Ishikawa (cell line): ENCODE results near the gene VASN.

ENCODE experiments used
- CEBPB ChIP-seq: IDR thresholded peaks from 2 replicates; pipeline ENCODE4 v1.6.1; 2012
- CREB1 ChIP-seq: IDR thresholded peaks from 2 replicates; pipeline ENCODE4 v1.6.1; 2012; ENCODE audit warnings: low read depth
- EGR1 ChIP-seq: IDR thresholded peaks from 2 replicates; pipeline ENCODE4 v1.6.1; 2012
- EP300 ChIP-seq: IDR thresholded peaks from 2 replicates; pipeline ENCODE4 v1.6.1; 2012; ENCODE audit warnings: borderline replicate concordance
- FOXM1 ChIP-seq: IDR thresholded peaks from 2 replicates; pipeline ENCODE4 v1.6.1; 2012; ENCODE audit warnings: low read depth, borderline replicate concordance
- MAX ChIP-seq: IDR thresholded peaks from 2 replicates; pipeline ENCODE4 v1.6.1; 2012
- NFIC ChIP-seq: IDR thresholded peaks from 2 replicates; pipeline ENCODE4 v1.6.1; 2012
- RAD21 ChIP-seq: IDR thresholded peaks from 2 replicates; pipeline ENCODE4 v1.6.1; 2012; ENCODE audit warnings: low read depth
- REST ChIP-seq: IDR thresholded peaks from 2 replicates; pipeline ENCODE4 v1.6.1; 2012; ENCODE audit warnings: low read depth, mild to moderate bottlenecking
- TAF1 ChIP-seq: IDR thresholded peaks from 2 replicates; pipeline ENCODE4 v1.6.1; 2012; ENCODE audit warnings: low read depth, mild to moderate bottlenecking
- TCF12 ChIP-seq: IDR thresholded peaks from 2 replicates; pipeline ENCODE4 v1.6.1; 2012; ENCODE audit warnings: low read depth
- TEAD4 ChIP-seq: IDR thresholded peaks from 2 replicates; pipeline ENCODE4 v1.6.1; 2012
- USF1 ChIP-seq: IDR thresholded peaks from 2 replicates; pipeline ENCODE4 v1.6.1; 2012
- YY1 ChIP-seq: IDR thresholded peaks from 2 replicates; pipeline ENCODE4 v1.6.1; 2012; ENCODE audit warnings: low read depth
- ZBTB7A ChIP-seq: IDR thresholded peaks from 2 replicates; pipeline ENCODE4 v1.6.1; 2012; ENCODE audit warnings: low read depth

Gene VASN

GRCh38 chr16:4378161-4378666, 6.6 kb downstream of the VASN start:
- TF ChIP-seq YY1 (no peak), TCF12 (0 out of 2 replicates have a peak, but pooled peaks have one; percentile 34)

GRCh38 chr16:4378999-4379690, 7.5 kb downstream of the VASN start:
- TF ChIP-seq EGR1 = no peak
- TF ChIP-seq CREB1 = no peak
- no peak for TF ChIP-seq MAX
- TF ChIP-seq TEAD4 = no peak
- no peak for TF ChIP-seq NFIC
- TF ChIP-seq REST = no peak
- no peak for TF ChIP-seq EP300
- no peak for TF ChIP-seq YY1
- no peak for TF ChIP-seq RAD21
- TF ChIP-seq FOXM1 = no peak

GRCh38 chr16:4380119-4381063, 8.7 kb downstream of the VASN start:
- TF ChIP-seq ZBTB7A = peak; percentile 31; the same call in 1 of the 2 replicates
- TF ChIP-seq CREB1 = no peak
- TF ChIP-seq TAF1 = no peak
- peak; percentile 36; the same call in 1 of the 2 replicates for TF ChIP-seq FOXM1
- no peak; the same call in 1 of the 2 replicates for TF ChIP-seq USF1
- peak; percentile 8; the same call in 1 of the 2 replicates for TF ChIP-seq RAD21
- TF ChIP-seq CEBPB = no peak
- TF ChIP-seq REST = no peak
- TF ChIP-seq EGR1 = no peak
- TF ChIP-seq TCF12 = peak; percentile 89
- TF ChIP-seq EP300 = peak; percentile 86
- TF ChIP-seq YY1 = peak; percentile 67; the same call in 1 of the 2 replicates
- peak; percentile 75 for TF ChIP-seq TEAD4
- peak; percentile 77 for TF ChIP-seq NFIC
- peak; percentile 84 for TF ChIP-seq MAX

GRCh38 chr16:4381072-4381934, 9.7 kb downstream of the VASN start:
- TF ChIP-seq RAD21 (peak; percentile 43; the same call in 1 of the 2 replicates), CEBPB (peak; percentile 93), NFIC (peak; percentile 97), EGR1 (no peak; the same call in 1 of the 2 replicates), TEAD4 (peak; percentile 68), EP300 (peak; percentile 88), YY1 (0 out of 2 replicates have a peak, but pooled peaks have one; percentile 30), USF1 (peak; percentile 14; the same call in 1 of the 2 replicates), FOXM1 (0 out of 2 replicates have a peak, but pooled peaks have one; percentile 10), TAF1 (no peak), MAX (peak; percentile 88), REST (no peak), ZBTB7A (peak; percentile 66; the same call in 1 of the 2 replicates), CREB1 (no peak), TCF12 (peak; percentile 95)
